ENCODE data around the gene SASS6. TPM values are rescaled to one million over a fixed set of nuclear protein-coding genes. Genes with fewer than 3 reads are reported as not detected.

SASS6 gene
- total RNA-seq, 2 donors from 2014 or later: 1.6 to 2.1 TPM

- Histone ChIP-seq H3K4me1 (peaks cover 14% of the 10 kb centered on the region), H3K9me3 (no peaks in the 10 kb centered on the region), H3K4me3 (no peak overlapping the region), H3K27ac (no peak overlapping the region), H3K27me3 (no peaks in the 10 kb centered on the region), H3K36me3 (replicated peaks in 1 of 2; ENCODE audit: insufficient read depth in 1 of 2, low read depth in 2 of 2) (peaks cover 16 to 35% of the 10 kb centered on the region in 2 donors)
- TF ChIP-seq, protein P1, sequence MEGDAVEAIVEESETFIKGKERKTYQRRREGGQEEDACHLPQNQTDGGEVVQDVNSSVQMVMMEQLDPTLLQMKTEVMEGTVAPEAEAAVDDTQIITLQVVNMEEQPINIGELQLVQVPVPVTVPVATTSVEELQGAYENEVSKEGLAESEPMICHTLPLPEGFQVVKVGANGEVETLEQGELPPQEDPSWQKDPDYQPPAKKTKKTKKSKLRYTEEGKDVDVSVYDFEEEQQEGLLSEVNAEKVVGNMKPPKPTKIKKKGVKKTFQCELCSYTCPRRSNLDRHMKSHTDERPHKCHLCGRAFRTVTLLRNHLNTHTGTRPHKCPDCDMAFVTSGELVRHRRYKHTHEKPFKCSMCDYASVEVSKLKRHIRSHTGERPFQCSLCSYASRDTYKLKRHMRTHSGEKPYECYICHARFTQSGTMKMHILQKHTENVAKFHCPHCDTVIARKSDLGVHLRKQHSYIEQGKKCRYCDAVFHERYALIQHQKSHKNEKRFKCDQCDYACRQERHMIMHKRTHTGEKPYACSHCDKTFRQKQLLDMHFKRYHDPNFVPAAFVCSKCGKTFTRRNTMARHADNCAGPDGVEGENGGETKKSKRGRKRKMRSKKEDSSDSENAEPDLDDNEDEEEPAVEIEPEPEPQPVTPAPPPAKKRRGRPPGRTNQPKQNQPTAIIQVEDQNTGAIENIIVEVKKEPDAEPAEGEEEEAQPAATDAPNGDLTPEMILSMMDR (IDR thresholded peaks at IDR 0.05): no peak
- TF ChIP-seq POLR2A (IDR thresholded peaks at IDR 0.05): no peak
- DNase-seq (no peak), ATAC-seq (no peak)
- intact Hi-C loops (cut with DNase I): loop anchor here (10.0 kb wide), 1 partner anchor 137 kb away; no protein-coding TSS in a partner anchor
- WGBS, 2 donors: 92 to 100% methylated on average over 2 of the region's 2 CpGs
Observed at GRCh38 chr1:100137602-100138001, 4.9 kb upstream of the SASS6 start.

- Histone ChIP-seq H3K27ac (no peak overlapping the region), H3K36me3 (replicated peaks in 1 of 2; ENCODE audit: insufficient read depth in 1 of 2, low read depth in 2 of 2) (peaks cover 4 to 19% of the 10 kb centered on the region in 2 donors), H3K9me3 (no peaks in the 10 kb centered on the region), H3K4me1 (peaks cover 23% of the 10 kb centered on the region), H3K27me3 (no peaks in the 10 kb centered on the region), H3K4me3 (no peak overlapping the region)
- intact Hi-C loops (cut with DNase I): loop anchor here (10.0 kb wide), 1 partner anchor 140 kb away; no protein-coding TSS in a partner anchor
- DNase-seq: no peak
- 68 to 71% methylated on average over 3 of the region's 3 CpGs for WGBS, 2 donors
- ATAC-seq: no peak
- TF ChIP-seq, protein P1 (IDR thresholded peaks at IDR 0.05): no peak
- no peak for TF ChIP-seq POLR2A (IDR thresholded peaks at IDR 0.05)
Observed at GRCh38 chr1:100134872-100135271, 2.1 kb upstream of the SASS6 start.

DNA sequence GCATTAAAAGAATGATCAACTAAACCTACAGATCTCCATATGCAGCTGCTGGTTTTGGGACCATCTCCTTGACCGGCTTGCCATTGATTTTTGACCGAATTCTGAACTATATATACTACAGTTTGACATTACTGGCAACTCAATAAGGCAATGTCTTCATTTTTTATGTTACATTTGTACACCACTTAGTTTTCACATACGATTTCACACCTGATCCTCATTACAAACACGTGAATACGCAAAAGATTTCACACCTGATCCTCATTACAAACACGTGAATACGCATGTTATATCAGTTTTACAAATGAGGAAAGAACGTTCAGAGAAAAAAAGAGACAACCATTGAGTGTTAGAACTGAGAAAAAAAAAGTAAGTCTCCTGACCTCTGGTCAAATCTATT, 1.1 kb downstream of the SASS6 start:
- Histone ChIP-seq H3K27ac (no peak overlapping the region), H3K4me1 (peaks cover 23% of the 10 kb centered on the region), H3K27me3 (no peaks in the 10 kb centered on the region), H3K4me3 (no peak overlapping the region), H3K36me3 (replicated peaks in 1 of 2; ENCODE audit: insufficient read depth in 1 of 2, low read depth in 2 of 2) (no peaks in the 10 kb centered on the region), H3K9me3 (no peaks in the 10 kb centered on the region)
- TF ChIP-seq, protein P1 (IDR thresholded peaks at IDR 0.05): no peak
- no peak for TF ChIP-seq POLR2A (IDR thresholded peaks at IDR 0.05)
- WGBS, 2 donors: 64 to 72% methylated on average over 8 of the region's 8 CpGs
- ATAC-seq: no peak
- intact Hi-C loops (cut with DNase I): loop anchor here (10.0 kb wide), 1 partner anchor 143 kb away; no protein-coding TSS in a partner anchor
- no peak for DNase-seq

DNA sequence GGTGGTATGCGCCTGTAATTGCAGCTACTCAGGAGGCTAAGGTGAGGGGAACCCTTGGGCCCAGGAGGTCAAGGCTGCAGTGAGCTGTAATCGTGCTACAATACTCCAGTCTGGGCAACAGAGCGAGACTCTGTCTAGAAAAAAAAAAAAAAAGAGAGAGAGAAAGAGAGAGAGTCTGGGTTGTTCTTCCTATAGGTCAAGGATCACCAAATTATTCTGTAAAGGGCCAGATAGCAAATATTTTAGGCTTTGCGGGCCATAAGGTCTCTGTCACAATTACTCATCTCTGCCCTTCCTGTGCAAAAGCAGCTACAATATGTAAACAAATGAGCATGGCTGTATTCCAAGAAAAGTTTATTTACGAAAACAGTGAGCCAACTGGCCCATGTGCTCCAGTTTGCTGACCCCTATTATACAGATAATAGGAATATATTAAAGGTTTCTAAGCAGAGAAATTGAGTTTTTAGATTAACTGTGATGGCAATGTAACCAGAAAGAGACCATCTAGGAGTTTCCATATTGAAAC, 2.1 kb downstream of the SASS6 start:
- Histone ChIP-seq H3K4me1 (peaks cover 23% of the 10 kb centered on the region), H3K27ac (no peak overlapping the region), H3K4me3 (no peak overlapping the region), H3K9me3 (no peaks in the 10 kb centered on the region), H3K36me3 (replicated peaks in 1 of 2; ENCODE audit: insufficient read depth in 1 of 2, low read depth in 2 of 2) (no peaks in the 10 kb centered on the region), H3K27me3 (no peaks in the 10 kb centered on the region)
- intact Hi-C loops (cut with DNase I): loop anchor here (10.0 kb wide), 1 partner anchor 144 kb away; no protein-coding TSS in a partner anchor
- no peak for TF ChIP-seq POLR2A (IDR thresholded peaks at IDR 0.05)
- TF ChIP-seq, protein P1 (IDR thresholded peaks at IDR 0.05): no peak
- DNase-seq: no peak
- WGBS, 2 donors: 81 to 85% methylated on average over 5 of the region's 5 CpGs
- ATAC-seq: no peak

- WGBS, 2 donors: 67 to 75% methylated on average over 1 of the region's 1 CpG
- Histone ChIP-seq H3K9me3 (no peaks in the 10 kb centered on the region), H3K27me3 (no peaks in the 10 kb centered on the region), H3K4me1 (peaks cover 8% of the 10 kb centered on the region), H3K36me3 (replicated peaks in 1 of 2; ENCODE audit: insufficient read depth in 1 of 2, low read depth in 2 of 2) (no peaks in the 10 kb centered on the region), H3K4me3 (no peak overlapping the region), H3K27ac (no peak overlapping the region)
- ATAC-seq (no peak), DNase-seq (no peak)
- intact Hi-C loops (cut with DNase I): no loop called here
- TF ChIP-seq, protein P1 (IDR thresholded peaks at IDR 0.05): no peak
- no peak for TF ChIP-seq POLR2A (IDR thresholded peaks at IDR 0.05)
Observed at GRCh38 chr1:100127226-100127625, 5.5 kb downstream of the SASS6 start.
